SKM-1 (cell line): Measurements from ENCODE around the gene PCSK1N.
"Not testable (repeated sequence)": the region's sequence is repeated elsewhere in the genome, so short reads cannot be mapped to it uniquely, and the experiment has no call there.

Source experiments
- DNase-seq: peaks from one replicate; lab custom pipeline; 2025; ENCODE audit not compliant: unreplicated experiment; lab: John Stamatoyannopoulos, UW

Gene PCSK1N

DNA sequence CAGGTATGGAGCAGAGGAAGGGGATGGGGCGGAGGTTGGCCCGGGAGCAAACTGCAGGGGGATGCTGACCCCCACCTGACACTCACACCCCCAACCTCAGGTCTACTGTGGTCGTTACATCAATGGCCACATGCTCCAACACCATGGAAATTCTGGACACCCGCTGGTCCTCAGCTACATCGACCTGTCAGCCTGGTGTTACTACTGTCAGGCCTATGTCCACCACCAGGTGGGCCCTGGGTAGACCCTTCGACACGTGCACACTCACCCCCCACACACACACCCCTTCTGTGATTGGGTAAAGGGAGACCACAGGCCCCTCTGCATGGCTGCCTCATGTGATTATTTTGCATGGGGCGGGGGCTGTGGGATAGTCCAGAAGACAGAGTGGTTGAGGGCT lies 11.3 kb downstream of the PCSK1N start:
- DNase-seq = no peak

DNA sequence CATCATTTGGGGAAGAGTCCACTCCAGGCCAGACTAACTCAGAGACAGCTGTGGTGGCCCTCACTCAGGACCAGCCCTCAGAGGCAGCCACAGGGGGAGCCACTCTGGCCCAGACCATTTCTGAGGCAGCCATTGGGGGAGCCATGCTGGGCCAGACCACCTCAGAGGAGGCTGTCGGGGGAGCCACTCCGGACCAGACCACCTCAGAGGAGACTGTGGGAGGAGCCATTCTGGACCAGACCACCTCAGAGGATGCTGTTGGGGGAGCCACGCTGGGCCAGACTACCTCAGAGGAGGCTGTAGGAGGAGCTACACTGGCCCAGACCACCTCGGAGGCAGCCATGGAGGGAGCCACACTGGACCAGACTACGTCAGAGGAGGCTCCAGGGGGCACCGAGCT lies 12.4 kb downstream of the PCSK1N start:
- DNase-seq = no peak

DNA sequence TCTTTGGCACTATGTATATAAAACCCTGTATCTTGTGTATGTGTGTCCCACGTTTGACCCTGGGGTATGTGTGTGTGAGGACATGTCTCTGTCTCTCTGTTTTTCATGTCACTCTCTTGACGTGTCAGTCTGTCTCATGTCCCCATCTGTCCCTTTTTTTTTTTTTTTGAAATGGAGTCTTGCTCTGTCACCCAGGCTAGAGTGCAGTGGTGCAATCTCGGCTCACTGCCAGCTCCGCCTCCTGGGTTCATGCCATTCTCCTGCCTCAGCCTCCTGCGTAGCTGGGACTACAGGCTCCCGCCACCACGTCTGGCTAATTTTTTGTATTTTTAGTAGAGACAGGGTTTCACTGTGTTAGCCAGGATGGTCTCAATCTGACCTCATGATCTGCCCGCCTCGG lies 16.0 kb downstream of the PCSK1N start:
- DNase-seq = not testable (repeated sequence)

DNA sequence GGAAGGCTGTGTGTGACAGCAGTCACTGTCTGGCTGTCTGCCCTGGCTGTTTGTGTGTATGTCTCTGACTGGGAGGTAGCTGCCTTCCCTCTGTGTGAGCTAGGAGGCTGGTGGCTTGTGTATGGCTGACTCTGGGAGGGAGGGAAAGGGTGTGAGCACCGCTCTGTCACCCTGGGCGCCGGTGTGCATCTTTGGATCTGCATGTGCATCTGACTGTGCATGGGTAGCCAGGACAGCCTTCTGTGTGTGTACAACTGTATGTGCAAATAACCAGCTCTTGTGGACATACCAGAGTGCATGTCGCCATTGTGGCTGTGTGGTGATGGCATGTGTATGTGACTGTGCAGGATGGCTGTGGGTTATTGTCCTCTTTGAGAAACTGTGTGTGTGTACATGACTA lies 16.5 kb downstream of the PCSK1N start:
- no peak for DNase-seq

DNA sequence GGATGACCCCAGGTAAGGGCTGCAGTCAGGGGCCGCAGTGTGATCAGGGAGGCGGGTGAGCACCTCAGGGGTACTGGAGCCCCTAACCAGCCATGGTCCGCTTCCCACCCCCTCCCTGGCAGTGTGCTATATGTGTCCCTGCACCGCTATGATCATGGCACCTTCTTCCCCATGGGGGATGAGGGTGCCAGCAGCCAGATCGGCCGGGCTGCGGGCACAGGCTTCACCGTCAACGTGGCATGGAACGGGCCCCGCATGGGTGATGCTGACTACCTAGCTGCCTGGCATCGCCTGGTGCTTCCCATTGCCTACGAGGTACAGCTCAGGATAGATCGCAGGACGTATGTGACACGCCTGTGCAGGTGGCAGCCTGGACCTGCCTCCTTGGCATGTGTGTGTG lies 17.3 kb downstream of the PCSK1N start:
- no peak for DNase-seq

DNA sequence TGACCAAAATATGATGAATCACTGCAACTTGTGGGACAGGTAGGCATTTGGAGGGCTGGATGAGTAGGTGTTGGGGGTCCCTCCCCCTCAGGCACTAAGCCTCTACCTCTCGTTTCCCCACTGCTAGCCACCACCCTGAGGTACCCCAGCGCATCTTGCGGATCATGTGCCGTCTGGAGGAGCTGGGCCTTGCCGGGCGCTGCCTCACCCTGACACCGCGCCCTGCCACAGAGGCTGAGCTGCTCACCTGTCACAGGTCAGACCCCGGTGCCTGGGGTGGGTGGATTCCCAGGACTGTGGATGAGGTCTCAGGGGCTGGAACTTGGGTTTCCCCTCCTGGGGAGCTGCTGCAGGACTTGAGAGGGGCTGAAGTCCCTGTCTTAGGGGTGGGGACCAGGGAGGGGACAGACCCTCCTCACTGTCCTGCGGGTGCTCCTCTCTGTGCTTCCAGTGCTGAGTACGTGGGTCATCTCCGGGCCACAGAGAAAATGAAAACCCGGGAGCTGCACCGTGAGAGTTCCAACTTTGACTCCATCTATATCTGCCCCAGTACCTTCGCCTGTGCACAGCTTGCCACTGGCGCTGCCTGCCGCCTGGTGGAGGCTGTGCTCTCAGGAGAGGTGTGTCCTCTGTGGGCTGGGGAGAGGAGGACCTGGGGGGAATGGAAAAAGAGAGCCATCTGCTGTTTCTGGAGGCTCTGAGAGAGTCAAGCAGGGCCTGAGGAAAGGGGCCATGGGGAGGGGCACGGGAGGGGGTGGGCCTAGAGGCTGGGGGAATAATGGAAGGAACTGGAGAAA lies 19.2 kb downstream of the PCSK1N start:
- DNase-seq = no peak

DNA sequence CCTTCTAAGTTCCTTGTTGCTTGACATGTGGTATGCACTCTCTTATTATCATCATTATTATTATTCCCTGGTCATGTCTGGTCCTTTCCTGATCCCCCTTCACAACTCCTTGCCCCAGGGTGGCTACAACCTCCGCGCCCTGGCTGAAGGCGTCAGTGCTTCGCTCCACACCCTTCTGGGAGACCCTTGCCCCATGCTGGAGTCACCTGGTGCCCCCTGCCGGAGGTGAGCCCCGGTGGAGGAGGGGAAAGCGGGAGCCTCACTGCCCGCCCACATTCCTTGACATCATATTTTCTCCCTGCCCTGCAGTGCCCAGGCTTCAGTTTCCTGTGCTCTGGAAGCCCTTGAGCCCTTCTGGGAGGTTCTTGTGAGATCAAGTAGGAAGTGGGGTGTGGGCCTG lies 20.1 kb downstream of the PCSK1N start:
- DNase-seq = no peak

DNA sequence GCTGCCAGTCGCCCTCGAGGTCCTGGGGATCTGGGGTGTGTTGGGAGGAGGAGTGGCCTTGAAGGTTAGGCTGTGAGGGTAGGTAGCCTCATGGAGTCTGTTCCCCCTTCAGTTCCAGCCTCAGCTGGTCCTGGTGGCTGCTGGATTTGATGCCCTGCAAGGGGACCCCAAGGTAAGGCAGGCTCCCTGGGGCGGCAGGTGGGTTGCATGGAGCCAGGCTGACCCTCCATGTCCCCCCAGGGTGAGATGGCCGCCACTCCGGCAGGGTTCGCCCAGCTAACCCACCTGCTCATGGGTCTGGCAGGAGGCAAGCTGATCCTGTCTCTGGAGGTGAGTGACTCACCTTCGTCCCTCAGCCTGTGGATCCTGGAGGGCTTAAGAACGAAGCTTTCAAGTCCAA lies 20.7 kb downstream of the PCSK1N start:
- DNase-seq = no peak

DNA sequence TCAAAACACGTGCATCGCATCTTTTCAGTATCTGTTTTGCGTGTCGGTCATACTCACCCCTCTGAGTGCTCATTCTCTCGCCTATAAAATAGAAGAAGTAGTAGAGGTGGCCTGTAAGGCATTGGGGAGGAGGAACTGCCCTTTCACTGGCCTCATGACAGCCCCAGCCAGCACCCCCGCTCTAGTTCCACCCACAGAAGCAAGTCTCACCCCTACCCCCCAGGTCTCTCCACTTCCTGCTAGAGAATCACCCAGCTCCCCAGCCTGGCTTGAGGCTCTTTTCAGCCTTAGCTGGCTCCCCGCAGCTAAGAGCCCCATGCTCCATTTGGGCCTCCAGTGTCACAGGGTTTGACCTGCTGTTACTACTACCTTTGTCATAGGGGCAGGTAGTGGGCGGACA lies 21.8 kb downstream of the PCSK1N start:
- peak; percentile 28 for DNase-seq

DNA sequence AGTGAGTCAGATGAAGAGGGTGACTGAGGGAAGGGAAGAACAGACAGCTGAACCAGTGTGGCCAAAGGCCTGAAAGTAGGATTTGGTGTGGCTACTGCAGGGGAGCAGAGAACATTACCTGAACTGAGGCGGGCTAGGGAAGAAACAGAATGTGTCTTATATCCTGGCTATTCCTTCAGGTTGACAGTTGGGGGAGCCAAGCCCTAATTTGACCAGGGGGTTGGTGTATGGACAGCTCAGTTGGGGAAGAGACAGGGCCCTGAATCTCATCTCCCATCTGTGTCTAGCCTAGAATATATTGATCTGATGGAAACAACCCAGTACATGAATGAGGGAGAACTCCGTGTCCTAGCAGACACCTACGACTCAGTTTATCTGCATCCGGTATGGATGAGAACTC lies 29.3 kb downstream of the PCSK1N start:
- DNase-seq = no peak

DNA sequence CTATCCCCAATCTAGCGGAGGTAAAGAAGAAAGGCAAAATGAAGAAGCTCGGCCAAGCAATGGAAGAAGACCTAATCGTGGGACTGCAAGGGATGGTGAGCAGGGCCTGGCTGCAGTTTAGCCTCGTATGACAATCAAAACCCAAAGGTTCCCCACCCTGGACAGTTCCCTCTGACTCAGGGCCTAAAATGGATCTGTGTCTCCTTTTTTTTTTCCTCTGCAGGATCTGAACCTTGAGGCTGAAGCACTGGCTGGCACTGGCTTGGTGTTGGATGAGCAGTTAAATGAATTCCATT lies 32.6 kb downstream of the PCSK1N start:
- no peak for DNase-seq

DNA sequence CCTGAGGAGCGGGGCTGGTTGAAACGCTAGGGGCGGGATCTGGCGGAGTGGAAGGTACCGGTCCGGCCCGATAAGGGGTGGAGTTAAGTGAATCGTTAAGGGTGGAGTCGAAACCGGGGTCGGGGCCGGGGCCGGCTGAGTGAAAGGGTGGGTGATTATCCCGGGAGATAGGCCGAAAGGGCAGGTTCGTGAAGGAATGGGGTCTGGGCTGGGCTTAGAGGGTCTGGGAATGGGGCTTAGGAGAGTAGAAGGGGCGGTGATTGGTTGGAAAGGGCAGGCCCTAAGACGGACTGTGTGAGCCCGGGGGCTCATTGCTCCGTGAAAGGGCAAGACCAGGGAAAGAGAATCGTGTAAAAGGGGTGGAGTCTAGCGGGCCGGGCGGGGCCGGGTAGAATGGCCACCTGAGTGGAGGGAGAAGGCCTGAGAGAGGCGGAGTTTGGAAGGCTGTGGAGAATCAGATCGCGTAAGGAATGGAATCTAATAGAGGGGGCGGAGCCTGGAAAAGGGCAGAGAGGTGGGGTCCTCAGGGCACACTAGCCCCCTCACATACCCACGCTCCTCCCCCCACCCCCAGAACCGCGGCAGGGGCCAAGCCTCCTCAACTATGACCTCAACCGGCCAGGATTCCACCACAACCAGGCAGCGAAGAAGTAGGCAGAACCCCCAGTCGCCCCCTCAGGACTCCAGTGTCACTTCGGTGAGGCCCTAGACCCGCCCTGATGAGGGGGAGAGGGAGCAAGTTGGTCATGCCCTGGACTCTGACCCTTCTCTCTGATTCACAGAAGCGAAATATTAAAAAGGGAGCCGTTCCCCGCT lies 33.1 kb downstream of the PCSK1N start:
- peak; percentile 6 for DNase-seq

DNA sequence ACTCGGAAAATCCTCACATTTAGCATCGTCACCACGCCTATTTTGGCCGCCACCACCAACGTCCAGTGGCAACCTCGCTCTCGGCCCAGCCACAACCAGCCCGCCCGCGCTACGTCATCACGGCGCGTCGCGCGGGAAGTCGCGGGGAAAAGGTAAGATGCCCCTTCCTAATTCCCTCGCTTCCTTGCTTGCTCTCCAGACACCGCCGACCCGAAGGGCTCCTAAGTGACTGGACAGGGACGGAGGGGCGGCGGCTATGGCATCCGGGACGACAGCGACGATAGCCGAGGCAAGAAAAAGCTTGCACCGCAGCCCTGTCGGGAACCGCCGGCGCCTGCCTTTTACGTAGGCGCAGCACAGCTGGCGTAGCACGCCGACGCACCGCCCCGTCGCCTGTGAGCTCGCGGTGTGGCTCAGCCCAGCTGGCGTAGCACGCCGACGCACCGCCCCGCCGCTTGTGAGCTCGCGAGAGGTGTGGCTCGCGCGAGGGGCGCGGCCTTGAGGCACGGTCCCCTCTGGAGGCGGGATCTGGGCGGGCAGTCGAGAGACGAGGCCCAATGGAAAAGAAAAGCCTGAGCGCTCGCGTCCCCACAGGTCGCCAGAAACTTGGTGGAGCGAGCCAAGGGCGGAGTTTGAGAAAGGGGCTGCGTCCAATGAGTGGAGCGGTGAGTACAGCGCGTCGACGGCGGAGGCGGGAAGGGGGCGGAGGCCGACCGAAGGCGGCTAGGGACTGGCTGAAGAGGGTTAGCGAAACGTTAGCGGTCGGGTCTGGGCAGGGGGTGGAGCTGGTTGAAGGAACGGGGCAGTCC lies 33.9 kb downstream of the PCSK1N start, which contains the start of gene HDAC6:
Gene HDAC6 (plus strand): TSS at position 788 of the 809 bp plus-strand sequence. CDS start 626 bp downstream, outside the sequence.
- peak; percentile 89 for DNase-seq

DNA sequence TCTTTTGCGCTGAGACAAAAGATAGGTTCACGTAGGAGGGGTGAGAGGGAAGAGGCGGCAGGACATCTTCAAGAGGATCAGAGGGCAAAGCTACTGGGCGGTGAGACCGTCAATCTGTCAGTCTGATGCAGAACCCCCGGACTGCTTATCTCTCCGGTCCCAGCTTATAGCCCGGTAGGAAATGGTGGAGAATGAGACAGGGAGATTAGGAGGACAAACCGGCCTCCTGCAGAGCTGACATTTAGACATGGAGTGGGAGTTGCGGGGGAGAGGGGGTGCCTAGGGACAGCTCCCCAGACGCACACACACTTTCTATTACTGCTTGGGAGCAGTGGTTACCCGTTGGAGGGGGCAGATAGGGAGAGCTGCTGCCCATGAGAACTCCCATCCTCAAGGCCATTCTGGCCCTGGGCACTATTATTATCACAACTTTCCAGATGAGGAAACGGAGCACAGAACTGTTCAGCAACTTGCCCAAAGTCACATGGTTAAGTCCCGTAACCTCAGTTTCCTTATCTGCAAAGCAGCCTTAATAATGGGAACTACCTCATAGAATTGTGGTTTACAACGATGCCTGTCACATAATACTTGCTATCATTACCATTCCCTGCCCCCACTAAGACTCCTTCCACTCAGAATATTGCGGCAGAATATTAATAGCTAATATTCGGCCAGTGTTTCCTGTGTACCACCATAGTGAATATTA lies 34.7 kb downstream of the PCSK1N start:
- DNase-seq = peak; percentile 51

DNA sequence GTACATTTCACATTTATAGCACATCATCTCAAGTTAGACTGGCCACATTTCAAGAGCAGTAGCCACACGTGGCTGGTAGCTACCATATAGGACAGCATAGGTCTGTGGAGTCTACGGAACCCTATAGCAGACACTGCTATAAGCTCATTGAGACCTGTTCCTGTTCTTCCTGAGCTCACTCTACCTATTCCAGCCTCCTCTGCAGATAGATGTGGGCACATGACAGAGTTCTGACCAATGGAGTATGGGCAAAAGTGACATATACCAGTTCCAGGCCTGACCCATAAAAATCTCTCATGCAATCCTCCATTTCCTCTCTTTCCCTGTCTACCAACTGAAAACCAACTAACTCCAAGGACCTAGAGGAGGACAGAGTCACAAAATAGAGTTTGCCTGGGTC lies 37.1 kb downstream of the PCSK1N start:
- no peak for DNase-seq

DNA sequence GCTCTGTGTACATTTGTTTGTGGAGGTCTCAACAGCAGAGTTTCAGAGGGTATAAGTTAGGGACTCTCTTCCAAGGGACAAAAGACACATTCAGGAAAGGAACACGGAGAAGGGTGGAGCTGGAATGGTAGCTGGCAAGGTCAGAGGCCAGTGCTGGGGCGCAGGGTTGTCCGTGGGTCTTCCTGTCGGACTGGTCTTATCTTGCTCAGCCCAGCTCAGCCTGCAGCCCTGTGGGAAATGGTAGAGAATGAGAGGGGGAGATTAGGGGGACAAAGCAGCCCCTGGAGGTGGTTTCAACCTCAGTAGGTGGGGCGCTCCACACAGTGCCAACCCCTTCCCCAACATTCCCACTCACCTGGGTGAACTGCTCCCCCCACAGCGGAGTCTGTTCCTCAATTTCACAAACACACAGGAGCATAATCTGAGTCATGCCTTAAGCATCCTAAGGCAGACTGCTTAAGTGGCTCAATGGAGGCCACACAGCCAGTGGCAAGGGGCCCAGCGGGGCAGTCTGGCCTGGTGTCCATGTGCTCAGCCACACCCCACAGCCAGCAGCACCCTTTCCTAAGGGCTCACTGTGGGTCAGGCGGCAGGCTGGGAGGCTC lies 40.4 kb downstream of the PCSK1N start:
- DNase-seq = no peak

DNA sequence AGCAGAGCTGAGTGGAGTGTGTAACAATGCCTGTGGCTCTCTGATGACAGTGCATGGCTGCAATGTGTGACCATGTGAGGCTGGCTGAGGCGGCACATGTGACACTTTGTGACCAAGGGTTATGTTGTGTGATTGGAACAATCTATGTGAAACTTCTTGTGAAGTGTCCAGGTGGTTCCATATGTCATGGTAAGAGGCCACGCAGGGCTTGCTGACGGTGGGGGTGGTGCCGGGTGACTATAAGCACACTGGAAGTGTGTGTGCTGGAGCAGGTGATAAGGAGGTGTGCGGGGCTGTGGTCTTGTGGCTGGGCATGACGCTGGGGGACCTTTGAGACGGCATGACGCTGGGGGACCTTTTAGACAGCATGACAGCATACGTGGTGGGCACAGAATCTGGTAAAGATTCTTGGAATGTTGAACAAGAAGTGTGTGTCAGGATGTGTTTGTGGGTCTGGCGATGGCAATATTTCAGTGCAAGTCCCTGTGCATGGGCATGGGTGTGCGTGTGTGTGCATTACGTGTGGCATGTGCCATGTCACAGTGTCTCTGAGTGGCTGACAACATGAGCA lies 41.0 kb downstream of the PCSK1N start:
- no peak for DNase-seq

DNA sequence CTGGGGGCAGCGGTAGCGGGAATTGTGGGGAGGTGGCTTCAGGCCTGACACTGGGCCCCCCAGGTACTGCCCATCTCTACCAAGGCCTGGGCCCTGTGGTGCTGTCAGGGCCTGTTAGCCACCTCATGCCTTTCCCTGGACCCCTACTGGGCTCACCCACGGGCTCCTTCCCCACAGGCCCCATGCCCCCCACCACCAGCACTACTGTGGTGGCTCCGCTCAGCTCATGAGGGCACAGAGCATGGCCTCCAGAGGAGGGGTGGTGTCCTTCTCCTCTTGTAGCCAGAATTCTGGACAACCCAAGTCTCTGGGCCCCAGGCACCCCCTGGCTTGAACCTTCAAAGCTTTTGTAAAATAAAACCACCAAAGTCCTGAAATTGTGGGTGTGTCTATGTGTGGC lies 41.5 kb downstream of the PCSK1N start:
- no peak for DNase-seq

DNA sequence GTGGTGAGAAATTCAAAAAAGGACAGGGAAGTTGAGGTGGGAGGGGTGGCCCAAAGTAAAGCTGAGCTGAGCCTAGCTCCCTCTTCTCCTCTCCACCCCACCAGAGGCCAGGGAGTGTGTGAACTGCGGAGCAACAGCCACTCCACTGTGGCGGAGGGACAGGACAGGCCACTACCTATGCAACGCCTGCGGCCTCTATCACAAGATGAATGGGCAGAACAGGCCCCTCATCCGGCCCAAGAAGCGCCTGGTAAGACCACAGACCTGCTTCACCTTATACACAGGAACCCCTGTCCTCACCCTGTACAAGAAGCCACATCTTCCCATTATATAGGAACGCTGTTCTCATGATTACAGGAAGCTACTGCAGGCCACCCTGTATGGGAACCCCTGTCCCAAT lies 43.2 kb downstream of the PCSK1N start:
- DNase-seq = no peak

DNA sequence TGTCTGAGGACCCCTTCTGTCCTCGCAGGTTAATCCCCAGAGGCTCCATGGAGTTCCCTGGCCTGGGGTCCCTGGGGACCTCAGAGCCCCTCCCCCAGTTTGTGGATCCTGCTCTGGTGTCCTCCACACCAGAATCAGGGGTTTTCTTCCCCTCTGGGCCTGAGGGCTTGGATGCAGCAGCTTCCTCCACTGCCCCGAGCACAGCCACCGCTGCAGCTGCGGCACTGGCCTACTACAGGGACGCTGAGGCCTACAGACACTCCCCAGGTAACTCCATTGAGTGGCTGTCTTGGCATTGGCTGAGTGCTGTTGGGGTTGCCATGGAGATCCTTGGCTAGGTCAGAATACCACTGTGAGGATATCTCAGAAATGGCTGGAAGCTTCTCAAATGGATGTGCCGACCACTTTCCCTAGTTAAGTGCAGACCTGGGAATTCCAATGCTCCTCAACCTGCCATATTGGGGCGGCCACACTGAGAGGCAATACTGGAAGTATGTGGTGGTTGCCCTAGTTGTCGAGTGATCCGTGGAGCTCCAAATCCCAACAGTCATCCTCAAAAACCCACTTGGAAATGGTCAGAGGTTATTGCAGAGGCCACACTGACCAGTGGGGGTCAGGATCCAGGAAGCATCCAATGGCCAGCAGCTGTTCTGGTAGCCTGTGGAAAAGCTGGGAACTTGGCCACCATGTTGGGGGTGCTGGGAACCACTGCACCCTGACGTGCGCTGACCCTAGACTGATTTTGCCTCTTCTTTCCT lies 44.2 kb downstream of the PCSK1N start:
- DNase-seq = no peak
